ENCODE data around the gene MYL4. TPM values are rescaled to one million over a fixed set of nuclear protein-coding genes. Genes with fewer than 3 reads are reported as not detected.

MYL4 gene
- total and polyA plus RNA-seq, 4 experiments from 2014 or later, result not detected

GRCh38 chr17:47250855-47251254 lies 41.7 kb downstream of the MYL4 start:
- Histone ChIP-seq H3K27me3 (ENCODE audit: insufficient read depth, low read length) (no peaks in the 10 kb centered on the region), H3K9me3 (ENCODE audit: control insufficient read depth in 1 of 2, low read length in 2 of 2) (no peaks in the 10 kb centered on the region), H3K4me3 (ENCODE audit: low read length in 2 of 2) (no peak overlapping the region), H3K4me1 (ENCODE audit: insufficient read depth, low read length) (peaks cover 10% of the 10 kb centered on the region), H3K27ac (ENCODE audit: low read depth, low read length) (no peak overlapping the region), H3K36me3 (ENCODE audit: insufficient read depth, low read length) (no peaks in the 10 kb centered on the region)
- Mint-ChIP-seq H3K27me3 (peaks cover 18 to 28% of the 10 kb centered on the region in 2 donors), H3K9me3 (no peaks in the 10 kb centered on the region), H3K27ac (no peak overlapping the region), H3K36me3 (no peaks in the 10 kb centered on the region), H3K4me1 (peaks cover 2 to 20% (median 11%) of the 10 kb centered on the region in 4 donors), H3K4me3 (peak overlapping the region in 1 of 8 donors; percentile 33)
- POLR2A ChIA-PET (ENCODE audit: partially characterized antibody), result no interaction called here
- no peak for DNase-seq
- CTCF ChIA-PET (ENCODE audit: partially characterized antibody), result no interaction called here
- intact Hi-C loops (cut with micrococcal nuclease), result no loop called here

GRCh38 chr17:47251421-47251940 lies 42.3 kb downstream of the MYL4 start:
- Histone ChIP-seq H3K4me1 (ENCODE audit: insufficient read depth, low read length) (peaks cover 10% of the 10 kb centered on the region), H3K36me3 (ENCODE audit: insufficient read depth, low read length) (no peaks in the 10 kb centered on the region), H3K4me3 (ENCODE audit: low read length in 2 of 2) (no peak overlapping the region), H3K27me3 (ENCODE audit: insufficient read depth, low read length) (no peaks in the 10 kb centered on the region), H3K9me3 (ENCODE audit: control insufficient read depth in 1 of 2, low read length in 2 of 2) (no peaks in the 10 kb centered on the region), H3K27ac (ENCODE audit: low read depth, low read length) (no peak overlapping the region)
- CTCF ChIA-PET (ENCODE audit: partially characterized antibody), result no interaction called here
- H3K27me3 Mint-ChIP-seq, result peaks cover 20 to 23% of the 10 kb centered on the region in 2 donors
- POLR2A ChIA-PET (ENCODE audit: partially characterized antibody), result no interaction called here
- H3K9me3 Mint-ChIP-seq, result no peaks in the 10 kb centered on the region
- no peaks in the 10 kb centered on the region for H3K36me3 Mint-ChIP-seq
- no peak overlapping the region for H3K4me3 Mint-ChIP-seq
- intact Hi-C loops (cut with micrococcal nuclease), result no loop called here
- no peak overlapping the region for H3K27ac Mint-ChIP-seq
- no peak for DNase-seq
- H3K4me1 Mint-ChIP-seq, result peaks cover 2 to 20% (median 11%) of the 10 kb centered on the region in 4 donors

- Mint-ChIP-seq H3K27ac (peak overlapping the region in 1 of 7 donors; percentile 81), H3K9me3 (no peaks in the 10 kb centered on the region), H3K4me1 (peaks cover 2 to 20% (median 11%) of the 10 kb centered on the region in 4 donors), H3K4me3 (peak overlapping the region in 7 of 8 donors; percentile 6 to 81 (median 63)), H3K27me3 (peaks cover 25 to 26% of the 10 kb centered on the region in 2 donors), H3K36me3 (no peaks in the 10 kb centered on the region)
- DNase-seq, result no peak
- ChIA-PET CTCF (ENCODE audit: partially characterized antibody) (interaction anchor here (0.6 kb wide), 1 partner anchor 19 kb away, joined by 3 read pairs; no protein-coding TSS in a partner anchor), POLR2A (ENCODE audit: partially characterized antibody) (no interaction called here)
- H3K27ac ChIP-seq (ENCODE audit: low read depth, low read length), result no peak overlapping the region
- H3K9me3 ChIP-seq (ENCODE audit: control insufficient read depth in 1 of 2, low read length in 2 of 2), result no peaks in the 10 kb centered on the region
- intact Hi-C loops (cut with micrococcal nuclease), result no loop called here
- H3K27me3 ChIP-seq (ENCODE audit: insufficient read depth, low read length), result peaks cover 5% of the 10 kb centered on the region
- H3K4me3 ChIP-seq (ENCODE audit: low read length in 2 of 2), result no peak overlapping the region
- peaks cover 10% of the 10 kb centered on the region for H3K4me1 ChIP-seq (ENCODE audit: insufficient read depth, low read length)
- H3K36me3 ChIP-seq (ENCODE audit: insufficient read depth, low read length), result no peaks in the 10 kb centered on the region
Measured at GRCh38 chr17:47252209-47252608, 43.1 kb downstream of the MYL4 start.

GRCh38 chr17:47252766-47253512 lies 43.8 kb downstream of the MYL4 start:
- no peak overlapping the region for H3K27ac ChIP-seq (ENCODE audit: low read depth, low read length)
- peaks cover 11% of the 10 kb centered on the region for H3K27me3 ChIP-seq (ENCODE audit: insufficient read depth, low read length)
- no peaks in the 10 kb centered on the region for H3K9me3 Mint-ChIP-seq
- no peaks in the 10 kb centered on the region for H3K9me3 ChIP-seq (ENCODE audit: control insufficient read depth in 1 of 2, low read length in 2 of 2)
- H3K27me3 Mint-ChIP-seq, result peaks cover 32 to 33% of the 10 kb centered on the region in 2 donors
- H3K4me1 ChIP-seq (ENCODE audit: insufficient read depth, low read length), result peaks cover 10% of the 10 kb centered on the region
- POLR2A ChIA-PET (ENCODE audit: partially characterized antibody), result no interaction called here
- no peak for DNase-seq
- peak overlapping the region in 1 of 7 donors; percentile 81 for H3K27ac Mint-ChIP-seq
- peaks cover 2 to 20% (median 11%) of the 10 kb centered on the region in 4 donors for H3K4me1 Mint-ChIP-seq
- H3K4me3 Mint-ChIP-seq, result peak overlapping the region; percentile 61 to 83 (median 71)
- intact Hi-C loops (cut with micrococcal nuclease), result no loop called here
- H3K4me3 ChIP-seq (ENCODE audit: low read length in 2 of 2), result peak overlapping the region in 1 of 2 donors; percentile 41
- CTCF ChIA-PET (ENCODE audit: partially characterized antibody), result no interaction called here
- H3K36me3 ChIP-seq (ENCODE audit: insufficient read depth, low read length), result no peaks in the 10 kb centered on the region
- no peaks in the 10 kb centered on the region for H3K36me3 Mint-ChIP-seq

GRCh38 chr17:47253541-47254402 lies 44.6 kb downstream of the MYL4 start, which contains the start of gene ITGB3:
Gene ITGB3, plus strand, starts transcription at chr17:47253827. Its CDS starts 35 bp downstream, at chr17:47253862.
- DNase-seq, result peak; percentile 50 to 66 (median 58)
- Mint-ChIP-seq H3K27ac (peak within 1 kb of the TSS in 3 of 7 donors; percentile 24 to 81 (median 58)), H3K4me3 (peak within 1 kb of the TSS; percentile 85 to 97 (median 88)), H3K4me1 (peaks cover 2 to 20% (median 11%) of the 10 kb centered on the region in 4 donors), H3K9me3 (no peaks in the 10 kb centered on the region), H3K36me3 (no peaks in the 10 kb centered on the region), H3K27me3 (peaks cover 37 to 38% of the 10 kb centered on the region in 2 donors)
- Histone ChIP-seq H3K4me3 (ENCODE audit: low read length in 2 of 2) (peak within 1 kb of the TSS; percentile 36 to 41), H3K4me1 (ENCODE audit: insufficient read depth, low read length) (peaks cover 13% of the 10 kb centered on the region), H3K27me3 (ENCODE audit: insufficient read depth, low read length) (peaks cover 14% of the 10 kb centered on the region), H3K27ac (ENCODE audit: low read depth, low read length) (no peak within 1 kb of the TSS), H3K36me3 (ENCODE audit: insufficient read depth, low read length) (no peaks in the 10 kb centered on the region), H3K9me3 (ENCODE audit: control insufficient read depth in 1 of 2, low read length in 2 of 2) (no peaks in the 10 kb centered on the region)
- POLR2A ChIA-PET (ENCODE audit: partially characterized antibody), result interaction anchor here (0.5 kb wide), 1 partner anchor 48 kb away, joined by 4 read pairs; no protein-coding TSS in a partner anchor
- CTCF ChIA-PET (ENCODE audit: partially characterized antibody), result no interaction called here
- intact Hi-C loops (cut with micrococcal nuclease), result no loop called here

GRCh38 chr17:47254403-47254943 lies 45.3 kb downstream of the MYL4 start:
- Mint-ChIP-seq H3K4me1 (peaks cover 2 to 20% (median 11%) of the 10 kb centered on the region in 4 donors), H3K9me3 (no peaks in the 10 kb centered on the region), H3K27me3 (peaks cover 41 to 42% of the 10 kb centered on the region in 2 donors), H3K4me3 (peak overlapping the region; percentile 85 to 97 (median 88)), H3K27ac (peak overlapping the region in 2 of 7 donors; percentile 24 to 58), H3K36me3 (no peaks in the 10 kb centered on the region)
- Histone ChIP-seq H3K9me3 (ENCODE audit: control insufficient read depth in 1 of 2, low read length in 2 of 2) (no peaks in the 10 kb centered on the region), H3K36me3 (ENCODE audit: insufficient read depth, low read length) (no peaks in the 10 kb centered on the region), H3K4me3 (ENCODE audit: low read length in 2 of 2) (peak overlapping the region; percentile 36 to 41), H3K27ac (ENCODE audit: low read depth, low read length) (no peak overlapping the region), H3K4me1 (ENCODE audit: insufficient read depth, low read length) (peaks cover 13% of the 10 kb centered on the region), H3K27me3 (ENCODE audit: insufficient read depth, low read length) (peaks cover 14% of the 10 kb centered on the region)
- CTCF ChIA-PET (ENCODE audit: partially characterized antibody), result no interaction called here
- DNase-seq, result peak in 1 of 5 donors; percentile 2
- intact Hi-C loops (cut with micrococcal nuclease), result no loop called here
- POLR2A ChIA-PET (ENCODE audit: partially characterized antibody), result interaction anchor here (0.5 kb wide), 1 partner anchor 49 kb away, joined by 4 read pairs; no protein-coding TSS in a partner anchor
